H1 (cell line): ENCODE measurements around the gene WDR75. TPM values are rescaled to one million over a fixed set of nuclear protein-coding genes. Genes with fewer than 3 reads are reported as not detected.

Experiments
- CTCF ChIA-PET: fragments of 300-600 bp; sonication (Branson Sonifier 250); formaldehyde crosslinking; loops from one replicate; lab custom pipeline; 2021; ENCODE audit not compliant: partially characterized antibody; lab: Charles Lee
- POLR2A ChIA-PET: fragments of 300-600 bp; sonication (Branson Sonifier 250); formaldehyde crosslinking; loops from one replicate; lab custom pipeline; 2021; ENCODE audit warnings: inconsistent platforms; ENCODE audit not compliant: partially characterized antibody; lab: Charles Lee
- DNase-seq, 2 experiments: peaks; one replicate each; pipeline versions ENCODE4 v3.0.0 to v3.0.0-alpha.2; 2010 to 2022; ENCODE audit warnings: low spot score in 2 of 2, low read depth in 1 of 2, mixed read lengths in 1 of 2
- FAIRE-seq: peaks from 2 replicates; lab custom pipeline; 2011; peaks lifted over from hg19 to GRCh38; lab: Jason Lieb, UNC
- H2AFZ ChIP-seq: 2 replicates; pipeline ENCODE4 v1.8.1; 2012; ENCODE audit warnings: low read length, inconsistent platforms
- H2AK5ac ChIP-seq: 2 replicates; pipeline ENCODE4 v1.6.1; 2013; ENCODE audit warnings: low read depth, low read length
- H2BK120ac ChIP-seq: replicated peaks from 2 replicates; pipeline ENCODE3; 2013; ENCODE audit warnings: low read depth, low read length, inconsistent platforms
- H2BK12ac ChIP-seq: 2 replicates; pipeline ENCODE4 v1.6.1; 2013; ENCODE audit warnings: low read depth, low read length
- H2BK15ac ChIP-seq: 2 replicates; pipeline ENCODE4 v1.6.1; 2013; ENCODE audit warnings: low read length
- H2BK20ac ChIP-seq: 2 replicates; pipeline ENCODE4 v1.6.1; 2013; ENCODE audit warnings: low read length
- H2BK5ac ChIP-seq: 2 replicates; pipeline ENCODE4 v1.6.1; 2013; ENCODE audit warnings: low read depth, low read length
- H3K14ac ChIP-seq: 2 replicates; pipeline ENCODE4 v1.6.1; 2013; ENCODE audit warnings: inconsistent platforms; ENCODE audit not compliant: insufficient read length
- H3K18ac ChIP-seq: 2 replicates; pipeline ENCODE4 v1.6.1; 2013; ENCODE audit warnings: low read length; ENCODE audit errors: extremely low read depth
- H3K23ac ChIP-seq: 2 replicates; pipeline ENCODE4 v1.6.1; 2013; ENCODE audit warnings: inconsistent platforms; ENCODE audit not compliant: insufficient read length
- H3K23me2 ChIP-seq: 2 replicates; pipeline ENCODE4 v1.6.1; 2013; ENCODE audit warnings: low read depth, low read length
- H3K27ac ChIP-seq: 2 replicates; pipeline ENCODE4 v1.6.1; 2011; ENCODE audit warnings: low read depth, low read length, inconsistent platforms
- H3K27me3 ChIP-seq, 4 experiments: replicated peaks in 1 of 4; 1 replicate in 1 of 4; 2 replicates in 3 of 4; pipeline versions ENCODE4 v1.6.1 to v1.8.1; 2011 to 2013; ENCODE audit warnings: low read length in 3 of 4, mild to moderate bottlenecking in 3 of 4, inconsistent platforms in 2 of 4, mixed read lengths in 2 of 4, moderate library complexity in 1 of 4; ENCODE audit not compliant: control insufficient read depth in 3 of 4, insufficient read depth in 3 of 4; ENCODE audit errors: extremely low read depth in 1 of 4
- H3K36me3 ChIP-seq, 4 experiments: 2 replicates each; pipeline versions ENCODE4 v1.6.1 to v1.8.1; 2011 to 2013; ENCODE audit warnings: mild to moderate bottlenecking in 4 of 4, low read length in 3 of 4, moderate library complexity in 2 of 4, control low read depth in 1 of 4, inconsistent platforms in 1 of 4; ENCODE audit not compliant: insufficient read depth in 4 of 4, control insufficient read depth in 2 of 4
- H3K4ac ChIP-seq: replicated peaks from 2 replicates; pipeline ENCODE3; 2013; ENCODE audit warnings: low read length, low read depth, mixed read lengths, inconsistent platforms; ENCODE audit not compliant: insufficient read length
- H3K4me1 ChIP-seq, 4 experiments: replicated peaks in 1 of 4; 1 replicate in 1 of 4; 2 replicates in 3 of 4; pipeline versions ENCODE4 v1.6.1 to v1.8.1; 2011 to 2013; ENCODE audit warnings: low read length in 3 of 4, inconsistent platforms in 2 of 4, mixed read lengths in 1 of 4; ENCODE audit not compliant: insufficient read depth in 4 of 4, control insufficient read depth in 3 of 4
- H3K4me2 ChIP-seq, 2 experiments: 2 replicates each; pipeline versions ENCODE4 v1.6.1 to v1.8.1; 2011 to 2013; ENCODE audit warnings: low read depth in 2 of 2, low read length in 2 of 2, control low read depth in 1 of 2, inconsistent platforms in 1 of 2, mild to moderate bottlenecking in 1 of 2; ENCODE audit not compliant: insufficient read depth in 1 of 2
- H3K4me3 ChIP-seq, 4 experiments: fragments of 200-600, 300-600 bp in 1 of 4; sonication (generic), shearing (Covaris generic), sonication (Bioruptor Twin) in 1 of 4; 2 replicates each; pipeline versions ENCODE4 v1.5.1 to v1.8.1; 2011 to 2016; ENCODE audit warnings: low read length in 4 of 4, low read depth in 3 of 4, control low read depth in 2 of 4, inconsistent platforms in 2 of 4, mild to moderate bottlenecking in 2 of 4, mixed read lengths in 1 of 4, moderate library complexity in 1 of 4; ENCODE audit not compliant: insufficient read depth in 2 of 4; ENCODE audit errors: extremely low read depth in 1 of 4
- H3K56ac ChIP-seq: replicated peaks from 2 replicates; pipeline ENCODE3; 2013; ENCODE audit warnings: low read depth, mild to moderate bottlenecking, mixed read lengths, low read length, inconsistent platforms; ENCODE audit not compliant: insufficient read length
- H3K79me1 ChIP-seq: 2 replicates; pipeline ENCODE4 v1.6.1; 2013; ENCODE audit warnings: low read depth, low read length, control low read depth
- H3K79me2 ChIP-seq, 2 experiments: 2 replicates each; pipeline versions ENCODE4 v1.6.1 to v1.8.1; 2012 to 2013; ENCODE audit warnings: low read length in 2 of 2, mild to moderate bottlenecking in 2 of 2, inconsistent platforms in 1 of 2; ENCODE audit not compliant: insufficient read depth in 2 of 2, control insufficient read depth in 1 of 2
- H3K9ac ChIP-seq, 4 experiments: replicated peaks in 1 of 4; 1 replicate in 1 of 4; 2 replicates in 3 of 4; pipeline versions ENCODE4 v1.6.1 to v1.8.1; 2011 to 2013; ENCODE audit warnings: low read depth in 3 of 4, low read length in 3 of 4, control low read depth in 2 of 4, mild to moderate bottlenecking in 2 of 4, moderate library complexity in 2 of 4, inconsistent platforms in 1 of 4; ENCODE audit errors: extremely low read depth in 1 of 4
- H3K9me3 ChIP-seq, 2 experiments: 2 replicates each; pipeline versions ENCODE4 v1.6.1 to v1.8.1; 2012 to 2013; ENCODE audit warnings: mild to moderate bottlenecking in 2 of 2, moderate library complexity in 2 of 2, control low read depth in 1 of 2, inconsistent platforms in 1 of 2, low read depth in 1 of 2, low read length in 1 of 2, mixed read lengths in 1 of 2; ENCODE audit not compliant: insufficient read depth in 2 of 2
- H4K20me1 ChIP-seq, 2 experiments: replicated peaks in 1 of 2; 2 replicates each; pipeline versions ENCODE3 to v1.8.1; 2011 to 2013; ENCODE audit warnings: inconsistent platforms in 2 of 2, low read length in 2 of 2, mild to moderate bottlenecking in 1 of 2; ENCODE audit not compliant: insufficient read depth in 2 of 2, control insufficient read depth in 1 of 2
- H4K5ac ChIP-seq: 2 replicates; pipeline ENCODE4 v1.6.1; 2013; ENCODE audit warnings: low read length, low read depth, mixed read lengths, inconsistent platforms; ENCODE audit not compliant: insufficient read length
- H4K8ac ChIP-seq: 2 replicates; pipeline ENCODE4 v1.8.0; 2013; ENCODE audit warnings: mild to moderate bottlenecking, moderate library complexity, low read length, inconsistent platforms; ENCODE audit not compliant: insufficient read depth; ENCODE audit errors: extremely low read depth
- H4K91ac ChIP-seq: replicated peaks from 2 replicates; pipeline ENCODE3; 2013; ENCODE audit warnings: low read length, mixed read lengths, inconsistent platforms; ENCODE audit not compliant: insufficient read length
- GTF2F1 ChIP-seq: IDR thresholded peaks from 2 replicates; pipeline ENCODE4 v1.6.1; 2012; ENCODE audit warnings: low read depth, low read length, improper control_type of control experiment, borderline replicate concordance
- MAFK ChIP-seq: IDR thresholded peaks from 2 replicates; pipeline ENCODE4 v1.6.1; 2012; ENCODE audit warnings: low read depth, mild to moderate bottlenecking, improper control_type of control experiment, low read length
- WGBS, 2 experiments: shearing (Covaris generic) in 1 of 2; methylation state at CpG; one replicate each; pipeline versions ENCODE4 v1.1.6 to v1.1.7; 2013 to 2015; ENCODE audit warnings: low lambda C conversion rate in 2 of 2, mixed read lengths in 2 of 2, inconsistent platforms in 1 of 2, low coverage in 1 of 2, missing lambda C conversion rate in 1 of 2; ENCODE audit not compliant: insufficient replicate concordance in 2 of 2, insufficient coverage in 1 of 2, insufficient read length in 1 of 2; ENCODE audit errors: extremely low coverage in 1 of 2, missing lambda C conversion rate in 1 of 2; 5-methylcytosine and 5-hydroxymethylcytosine counted together
- polyA plus RNA-seq, 7 experiments: library from polyadenylated mRNA; depleted of rRNA in 3 of 7; stranded (reverse) in 5 of 7; unstranded in 2 of 7; fragments of >200 nt in 5 of 7; fragments of 200-250 nt in 2 of 7; gene quantifications; 1 replicate in 5 of 7; 2 replicates in 1 of 7; 4 replicates in 1 of 7; pipeline versions ENCODE4 v1.2.1 to v1.2.3, GENCODE V29; 2011 to 2013; ENCODE audit warnings: missing spikeins in 2 of 7, mixed read lengths in 2 of 7
- total RNA-seq: library from RNA; stranded (reverse); fragmentation: NEBNext Ultra II Directional; extraction: Animal tissue kit (Norgen Biotek cat#: 25700); gene quantifications from 2 replicates; pipeline ENCODE4 v1.2.1, GENCODE V29; 2021

WDR75 gene
- total and polyA plus RNA-seq, 2 of the 8 experiments (the other 6 are each of a cell fraction or from before 2014, with no cell fraction given): 26.9 to 77.1 TPM

GRCh38 chr2:189514104-189514503 is 72.8 kb downstream of the WDR75 start:
- no peak for FAIRE-seq
- Histone ChIP-seq H3K4me2 (no peak overlapping the region), H4K5ac (no peak overlapping the region), H3K18ac (no peak overlapping the region), H2BK20ac (no peak overlapping the region), H4K91ac (no peak overlapping the region), H3K27me3 (no peaks in the 10 kb centered on the region), H3K79me1 (no peaks in the 10 kb centered on the region), H2BK5ac (no peak overlapping the region), H3K23ac (no peak overlapping the region), H3K4me3 (no peak overlapping the region), H3K79me2 (no peaks in the 10 kb centered on the region), H2BK15ac (no peak overlapping the region), H3K36me3 (no peaks in the 10 kb centered on the region), H3K14ac (no peak overlapping the region), H3K4me1 (no peaks in the 10 kb centered on the region), H2AFZ (no peak overlapping the region), H3K9ac (no peak overlapping the region), H4K20me1 (no peaks in the 10 kb centered on the region), H3K23me2 (no peaks in the 10 kb centered on the region), H3K4ac (no peak overlapping the region), H3K56ac (no peak overlapping the region), H2BK12ac (no peak overlapping the region), H4K8ac (no peak overlapping the region), H2BK120ac (no peak overlapping the region), H3K27ac (no peak overlapping the region), H3K9me3 (no peaks in the 10 kb centered on the region; a peak in 1 of 4 replicates), H2AK5ac (no peak overlapping the region)
- no peak for DNase-seq
- ChIA-PET CTCF (interaction anchor here (0.8 to 1.4 kb wide), 2 partner anchors 12 to 104 kb away, joined by 3 to 4 read pairs; no protein-coding TSS in a partner anchor), POLR2A (no interaction called here)
- no peak for TF ChIP-seq GTF2F1
- no peak for TF ChIP-seq MAFK
- 88% methylated on average over 3 of the region's 3 CpGs; no CpG with 5 or more reads in 1 of the 2 experiments for WGBS, 2 experiments
